HFF-Myc (cell line): ENCODE results near the gene TRIM24.

ENCODE experiments used
- DNase-seq: peaks from one replicate; pipeline ENCODE4 v3.0.0-alpha.2; 2011; ENCODE audit warnings: low read depth; ENCODE audit errors: extremely low read depth
- H3K4me3 ChIP-seq: replicated peaks from 2 replicates; pipeline ENCODE4 v1.5.1; 2011; ENCODE audit warnings: low read depth, mild to moderate bottlenecking, control low read depth, low read length
- TF ChIP-seq, protein P1 (sequence below): IDR thresholded peaks from 2 replicates; pipeline ENCODE4 v1.5.1; 2012; ENCODE audit warnings: mild to moderate bottlenecking, low read depth, low read length, control low read depth; ENCODE audit errors: missing control alignments

The TRIM24 gene

GRCh38 chr7:138630059-138630610 lies 170.1 kb downstream of the TRIM24 start:
- TF ChIP-seq, protein P1, sequence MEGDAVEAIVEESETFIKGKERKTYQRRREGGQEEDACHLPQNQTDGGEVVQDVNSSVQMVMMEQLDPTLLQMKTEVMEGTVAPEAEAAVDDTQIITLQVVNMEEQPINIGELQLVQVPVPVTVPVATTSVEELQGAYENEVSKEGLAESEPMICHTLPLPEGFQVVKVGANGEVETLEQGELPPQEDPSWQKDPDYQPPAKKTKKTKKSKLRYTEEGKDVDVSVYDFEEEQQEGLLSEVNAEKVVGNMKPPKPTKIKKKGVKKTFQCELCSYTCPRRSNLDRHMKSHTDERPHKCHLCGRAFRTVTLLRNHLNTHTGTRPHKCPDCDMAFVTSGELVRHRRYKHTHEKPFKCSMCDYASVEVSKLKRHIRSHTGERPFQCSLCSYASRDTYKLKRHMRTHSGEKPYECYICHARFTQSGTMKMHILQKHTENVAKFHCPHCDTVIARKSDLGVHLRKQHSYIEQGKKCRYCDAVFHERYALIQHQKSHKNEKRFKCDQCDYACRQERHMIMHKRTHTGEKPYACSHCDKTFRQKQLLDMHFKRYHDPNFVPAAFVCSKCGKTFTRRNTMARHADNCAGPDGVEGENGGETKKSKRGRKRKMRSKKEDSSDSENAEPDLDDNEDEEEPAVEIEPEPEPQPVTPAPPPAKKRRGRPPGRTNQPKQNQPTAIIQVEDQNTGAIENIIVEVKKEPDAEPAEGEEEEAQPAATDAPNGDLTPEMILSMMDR, result no peak
- H3K4me3 ChIP-seq, result no peak overlapping the region
- no peak for DNase-seq

- TF ChIP-seq, protein P1, result no peak
- H3K4me3 ChIP-seq, result no peak overlapping the region
- DNase-seq, result no peak
Observed at GRCh38 chr7:138632384-138632783, 172.3 kb downstream of the TRIM24 start.

- H3K4me3 ChIP-seq, result no peak overlapping the region
- TF ChIP-seq, protein P1, result no peak
- no peak for DNase-seq
Observed at GRCh38 chr7:138632826-138633602, 173.0 kb downstream of the TRIM24 start.
